GM12878 (cell line): ENCODE results near the gene CFAP74. TPM values are rescaled to one million over a fixed set of nuclear protein-coding genes. Genes with fewer than 3 reads are reported as not detected.

ENCODE experiments used
- ATAC-seq: fragments of 200-7000 bp; cut with Tn5 transposase; 3 replicates; pipeline ENCODE4 v1.9.1; 2020; ENCODE audit warnings: mild to moderate bottlenecking, moderate library complexity
- BruUV-seq: library from RNA; stranded (reverse); fragments of 400-500 nt; replicated peaks from 2 replicates; lab custom pipeline; 2021; lab: Mats Ljungman, UMichigan
- CTCF ChIA-PET: fragments of 300-600 bp; sonication (Branson Sonifier 250); formaldehyde crosslinking; extraction: SDS; loops from one replicate; lab custom pipeline; 2021; ENCODE audit warnings: inconsistent platforms; lab: Yijun Ruan, JAX
- POLR2A ChIA-PET: fragments of 350-600 bp; formaldehyde crosslinking; extraction: SDS; loops from one replicate; lab custom pipeline; 2021; ENCODE audit warnings: inconsistent platforms; lab: Charles Lee
- RAD21 ChIA-PET: fragments of 300-600 bp; sonication (Branson Sonifier 250); formaldehyde crosslinking; loops from one replicate; lab custom pipeline; 2023; ENCODE audit warnings: antibody characterized with exemption; ENCODE audit not compliant: unreplicated experiment; lab: Charles Lee
- SMC1A ChIA-PET: fragments of 300-600 bp; sonication (Branson Sonifier 250); formaldehyde crosslinking; loops from one replicate; lab custom pipeline; 2023; ENCODE audit not compliant: unreplicated experiment, uncharacterized antibody; lab: Charles Lee
- DNase-seq: peaks from one replicate; pipeline ENCODE4 v3.0.0-alpha.2; 2011; ENCODE audit warnings: low read depth, low spot score
- FAIRE-seq: peaks from 3 replicates; lab custom pipeline; 2011; peaks lifted over from hg19 to GRCh38; lab: Jason Lieb, UNC
- H2AFZ ChIP-seq: 2 replicates; pipeline ENCODE4 v1.6.0; 2011; ENCODE audit warnings: low read depth, low read length, control low read depth; ENCODE audit not compliant: control insufficient read depth
- H3K27ac ChIP-seq: 2 replicates; pipeline ENCODE4 v1.5.1; 2011; ENCODE audit warnings: control low read depth; ENCODE audit not compliant: control insufficient read depth, insufficient read depth
- H3K27me3 ChIP-seq, 2 experiments: replicated peaks in 1 of 2; 2 replicates each; pipeline versions ENCODE4 v1.6.0 to v1.6.1; 2011; ENCODE audit warnings: low read length in 1 of 2; ENCODE audit not compliant: control insufficient read depth in 2 of 2, insufficient read depth in 2 of 2
- H3K36me3 ChIP-seq, 2 experiments: 2 replicates each; pipeline ENCODE4 v1.5.1; 2011; ENCODE audit warnings: low read length in 1 of 2; ENCODE audit not compliant: control insufficient read depth in 2 of 2, insufficient read depth in 2 of 2
- H3K4me1 ChIP-seq: 2 replicates; pipeline ENCODE4 v1.6.1; 2011; ENCODE audit warnings: mild to moderate bottlenecking, low read length, moderate library complexity, mixed read lengths; ENCODE audit not compliant: control insufficient read depth, insufficient read depth
- H3K4me2 ChIP-seq: 2 replicates; pipeline ENCODE4 v1.6.0; 2011; ENCODE audit warnings: control low read depth; ENCODE audit not compliant: control insufficient read depth, insufficient read depth
- H3K4me3 ChIP-seq: fragments of 200-600 bp; sonication (generic); 2 replicates; pipeline ENCODE4 v1.5.1; 2016
- H3K79me2 ChIP-seq: 2 replicates; pipeline ENCODE4 v1.6.0; 2011; ENCODE audit warnings: low read length; ENCODE audit not compliant: control insufficient read depth, insufficient read depth
- H3K9ac ChIP-seq: 2 replicates; pipeline ENCODE4 v1.8.0; 2011; ENCODE audit warnings: low read length, control low read depth, mixed read lengths; ENCODE audit not compliant: control insufficient read depth, insufficient read depth
- H3K9me3 ChIP-seq: replicated peaks from 3 replicates; pipeline ENCODE4 v1.5.1; 2011; ENCODE audit warnings: mild to moderate bottlenecking, low read length; ENCODE audit not compliant: control insufficient read depth, insufficient read depth
- H4K20me1 ChIP-seq: 2 replicates; pipeline ENCODE4 v1.6.0; 2011; ENCODE audit not compliant: control insufficient read depth, insufficient read depth
- FOXK2 ChIP-seq: fragments of 450-650 bp; IDR thresholded peaks from 2 replicates; pipeline ENCODE4 v1.6.1; 2017; ENCODE audit warnings: mild to moderate bottlenecking, moderate library complexity
- IRF4 ChIP-seq: IDR thresholded peaks from 2 replicates; pipeline ENCODE4 v1.6.1; 2011; ENCODE audit warnings: low read depth, low read length
- PML ChIP-seq: IDR thresholded peaks from 2 replicates; pipeline ENCODE4 v1.6.1; 2012; ENCODE audit warnings: low read length, inconsistent platforms
- RUNX3 ChIP-seq: IDR thresholded peaks from 2 replicates; pipeline ENCODE4 v1.6.1; 2012; ENCODE audit warnings: low read length, inconsistent platforms
- SMC3 ChIP-seq: IDR thresholded peaks from 2 replicates; pipeline ENCODE4 v1.6.1; 2011; ENCODE audit warnings: low read length, improper control_type of control experiment, borderline replicate concordance
- SREBF2 ChIP-seq: IDR thresholded peaks from 2 replicates; pipeline ENCODE4 v1.6.1; 2012; ENCODE audit warnings: mild to moderate bottlenecking, low read length
- TCF12 ChIP-seq: IDR thresholded peaks from 2 replicates; pipeline ENCODE4 v1.6.1; 2011; ENCODE audit warnings: low read depth, mild to moderate bottlenecking, low read length
- TCF7 ChIP-seq: IDR thresholded peaks from 2 replicates; pipeline ENCODE4 v1.6.1; 2014; ENCODE audit warnings: antibody characterized with exemption, borderline replicate concordance
- ZBTB40 ChIP-seq: fragments of 450-650 bp; IDR thresholded peaks from 2 replicates; pipeline ENCODE4 v1.6.1; 2016; ENCODE audit warnings: mild to moderate bottlenecking, moderate library complexity, borderline replicate concordance
- ZNF24 ChIP-seq: fragments of 450-650 bp; IDR thresholded peaks from 2 replicates; pipeline ENCODE4 v1.6.1; 2017; ENCODE audit warnings: antibody characterized with exemption, mild to moderate bottlenecking
- ZNF687 ChIP-seq: fragments of 450-650 bp; IDR thresholded peaks from 2 replicates; pipeline ENCODE4 v1.6.1; 2017; ENCODE audit warnings: mild to moderate bottlenecking, moderate library complexity
- WGBS: methylation state at CpG from one replicate; pipeline ENCODE4 v1.1.6; 2016; ENCODE audit warnings: low lambda C conversion rate; ENCODE audit not compliant: insufficient replicate concordance, insufficient coverage; ENCODE audit errors: missing lambda C conversion rate; 5-methylcytosine and 5-hydroxymethylcytosine counted together
- in situ Hi-C: fragments of 300-500 bp; cut with MboI; formaldehyde crosslinking; loops from 9 replicates; pipeline ENCODE4 v1.14.3; 2018; ENCODE audit warnings: mixed read lengths
- intact Hi-C: fragments of 100-400 bp; cut with micrococcal nuclease; formaldehyde crosslinking; loops from one replicate; pipeline ENCODE4 v1.14.2; 2022; ENCODE audit not compliant: unreplicated experiment
- polyA plus RNA-seq, 11 experiments: library from polyadenylated mRNA; depleted of rRNA in 4 of 11; unstranded in 6 of 11; stranded (reverse) in 5 of 11; fragments of >200 nt; fragmentation: Nextera tagmentation in 4 of 11; fragmentation: Illumina TruSeq in 1 of 11; extraction: Ambion mirVana in 4 of 11; extraction: Trizol in 1 of 11; gene quantifications; 1 replicate in 1 of 11; 2 replicates in 10 of 11; pipeline versions ENCODE4 v1.2.1 to v1.2.3, GENCODE V29; 2011 to 2016; ENCODE audit warnings: inconsistent platforms in 2 of 11, missing spikeins in 2 of 11, low read depth in 1 of 11
- total RNA-seq, 4 experiments: library from RNA; depleted of rRNA in 3 of 4; stranded (reverse); fragments of >200 nt in 3 of 4; fragmentation: Illumina TruSeq in 1 of 4; extraction: Trizol in 1 of 4; gene quantifications; 2 replicates each; pipeline versions ENCODE4 v1.2.1 to v1.2.3, GENCODE V29; 2013 to 2021

CFAP74 gene
- total and polyA plus RNA-seq, 10 of the 15 experiments (the other 5 are each of a cell fraction or from before 2014, with no cell fraction given): 0.01 TPM; not detected in 9

- H4K20me1 ChIP-seq: no peaks in the 10 kb centered on the region
- no peaks in the 10 kb centered on the region for H3K27me3 ChIP-seq
- SMC1A ChIA-PET: interaction anchor here (1.2 kb wide), 2 partner anchors 21 to 136 kb away, joined by 3 to 4 read pairs; no protein-coding TSS in a partner anchor
- intact Hi-C loops (no loop called here), in situ Hi-C loops (no loop called here)
- no TSS peak for BruUV-seq
- WGBS: 66% methylated on average over 6 of the region's 6 CpGs
- H3K27ac ChIP-seq: no peak overlapping the region
- POLR2A ChIA-PET: interaction anchor here (0.6 to 3.0 kb wide), 5 partner anchors 15 to 516 kb away, joined by 3 to 14 read pairs (median 4); partner anchors contain the start of genes CCNL2 and NADK
- peak overlapping the region; percentile 44; the same call in 1 of the 2 replicates for H3K9ac ChIP-seq
- peak overlapping the region; percentile 75 for H3K4me2 ChIP-seq
- RAD21 ChIA-PET: no interaction called here
- H3K9me3 ChIP-seq: no peaks in the 10 kb centered on the region
- H2AFZ ChIP-seq: no peak overlapping the region
- H3K79me2 ChIP-seq: no peaks in the 10 kb centered on the region
- no peak for FAIRE-seq
- TF ChIP-seq ZNF24 (no peak), ZBTB40 (no peak), SREBF2 (no peak), FOXK2 (no peak), IRF4 (no peak), ZNF687 (no peak), SMC3 (no peak), TCF12 (no peak), RUNX3 (no peak), PML (no peak), TCF7 (no peak)
- ATAC-seq: no peak
- no peak overlapping the region for H3K4me3 ChIP-seq
- H3K36me3 ChIP-seq: no peaks in the 10 kb centered on the region
- CTCF ChIA-PET: interaction anchor here (1.0 to 2.5 kb wide), 5 partner anchors 13 to 232 kb away, joined by 3 to 11 read pairs (median 6); partner anchors contain the start of genes CDK11A and NADK
- DNase-seq: no peak
- peaks cover 22% of the 10 kb centered on the region for H3K4me1 ChIP-seq
These were observed 93.5 kb downstream of the CFAP74 start for GRCh38 chr1:1910033-1910465.
